AG04450 (cell line): ENCODE results near the gene CHST11. TPM values are rescaled to one million over a fixed set of nuclear protein-coding genes. Genes with fewer than 3 reads are reported as not detected.

Experiments
- CTCF ChIA-PET: fragments of 300-600, 350-600 bp; formaldehyde crosslinking; extraction: SDS; loops from one replicate; lab custom pipeline; 2022; ENCODE audit warnings: antibody characterized with exemption, inconsistent platforms; lab: Charles Lee
- POLR2A ChIA-PET: fragments of 350-600 bp; formaldehyde crosslinking; extraction: SDS; loops from one replicate; lab custom pipeline; 2021; ENCODE audit warnings: antibody characterized with exemption, inconsistent platforms; lab: Yijun Ruan, JAX
- DNase-seq: peaks from one replicate; pipeline ENCODE4 v3.0.0-alpha.2; 2011; ENCODE audit warnings: low read depth, low spot score
- H3K27ac ChIP-seq: one replicate; pipeline ENCODE4 v1.5.1; 2012; ENCODE audit warnings: low read depth, low read length, control low read depth
- H3K27me3 ChIP-seq: one replicate; pipeline ENCODE4 v1.6.0; 2012; ENCODE audit warnings: low read length; ENCODE audit not compliant: control insufficient read depth, insufficient read depth
- H3K4me3 ChIP-seq: 2 replicates; pipeline ENCODE4 v1.5.1; 2011; ENCODE audit warnings: mild to moderate bottlenecking, low read depth, low read length, control low read depth
- H3K9me3 ChIP-seq: 2 replicates; pipeline ENCODE4 v1.5.1; 2012; ENCODE audit warnings: low read length; ENCODE audit not compliant: control insufficient read depth, insufficient read depth
- polyA plus RNA-seq: library from polyadenylated mRNA; depleted of rRNA; stranded (reverse); fragments of >200 nt; gene quantifications from 2 replicates; pipeline ENCODE4 v1.2.3, GENCODE V29; 2011
- TF ChIP-seq, protein P1 (sequence below): IDR thresholded peaks from 2 replicates; pipeline ENCODE4 v1.5.1; 2011; ENCODE audit warnings: low read depth, low read length, control low read depth, inconsistent platforms

The CHST11 gene
- polyA plus RNA-seq, 1 experiment, result 2.7 TPM

- H3K9me3 ChIP-seq, result no peaks in the 10 kb centered on the region; the same call in 1 of the 2 replicates
- H3K27me3 ChIP-seq, result peaks cover 22% of the 10 kb centered on the region
- no peak overlapping the region for H3K4me3 ChIP-seq
- no peak for DNase-seq
- TF ChIP-seq, protein P1, sequence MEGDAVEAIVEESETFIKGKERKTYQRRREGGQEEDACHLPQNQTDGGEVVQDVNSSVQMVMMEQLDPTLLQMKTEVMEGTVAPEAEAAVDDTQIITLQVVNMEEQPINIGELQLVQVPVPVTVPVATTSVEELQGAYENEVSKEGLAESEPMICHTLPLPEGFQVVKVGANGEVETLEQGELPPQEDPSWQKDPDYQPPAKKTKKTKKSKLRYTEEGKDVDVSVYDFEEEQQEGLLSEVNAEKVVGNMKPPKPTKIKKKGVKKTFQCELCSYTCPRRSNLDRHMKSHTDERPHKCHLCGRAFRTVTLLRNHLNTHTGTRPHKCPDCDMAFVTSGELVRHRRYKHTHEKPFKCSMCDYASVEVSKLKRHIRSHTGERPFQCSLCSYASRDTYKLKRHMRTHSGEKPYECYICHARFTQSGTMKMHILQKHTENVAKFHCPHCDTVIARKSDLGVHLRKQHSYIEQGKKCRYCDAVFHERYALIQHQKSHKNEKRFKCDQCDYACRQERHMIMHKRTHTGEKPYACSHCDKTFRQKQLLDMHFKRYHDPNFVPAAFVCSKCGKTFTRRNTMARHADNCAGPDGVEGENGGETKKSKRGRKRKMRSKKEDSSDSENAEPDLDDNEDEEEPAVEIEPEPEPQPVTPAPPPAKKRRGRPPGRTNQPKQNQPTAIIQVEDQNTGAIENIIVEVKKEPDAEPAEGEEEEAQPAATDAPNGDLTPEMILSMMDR, result no peak
- no peak overlapping the region for H3K27ac ChIP-seq
- CTCF ChIA-PET, result no interaction called here
- POLR2A ChIA-PET, result no interaction called here
These were observed 329.1 kb downstream of the CHST11 start for GRCh38 chr12:104785886-104786285.

GRCh38 chr12:104786352-104786751, 329.6 kb downstream of the CHST11 start:
- peaks cover 22% of the 10 kb centered on the region for H3K27me3 ChIP-seq
- no peak overlapping the region for H3K4me3 ChIP-seq
- ChIA-PET POLR2A (no interaction called here), CTCF (no interaction called here)
- TF ChIP-seq, protein P1, result no peak
- H3K27ac ChIP-seq, result no peak overlapping the region
- no peak for DNase-seq
- H3K9me3 ChIP-seq, result no peaks in the 10 kb centered on the region; the same call in 1 of the 2 replicates

GRCh38 chr12:104788840-104789271, 332.1 kb downstream of the CHST11 start:
- Histone ChIP-seq H3K4me3 (no peak overlapping the region), H3K27ac (no peak overlapping the region), H3K27me3 (peaks cover 14% of the 10 kb centered on the region), H3K9me3 (no peaks in the 10 kb centered on the region)
- POLR2A ChIA-PET, result no interaction called here
- no peak for DNase-seq
- CTCF ChIA-PET, result no interaction called here
- TF ChIP-seq, protein P1, result no peak

DNA sequence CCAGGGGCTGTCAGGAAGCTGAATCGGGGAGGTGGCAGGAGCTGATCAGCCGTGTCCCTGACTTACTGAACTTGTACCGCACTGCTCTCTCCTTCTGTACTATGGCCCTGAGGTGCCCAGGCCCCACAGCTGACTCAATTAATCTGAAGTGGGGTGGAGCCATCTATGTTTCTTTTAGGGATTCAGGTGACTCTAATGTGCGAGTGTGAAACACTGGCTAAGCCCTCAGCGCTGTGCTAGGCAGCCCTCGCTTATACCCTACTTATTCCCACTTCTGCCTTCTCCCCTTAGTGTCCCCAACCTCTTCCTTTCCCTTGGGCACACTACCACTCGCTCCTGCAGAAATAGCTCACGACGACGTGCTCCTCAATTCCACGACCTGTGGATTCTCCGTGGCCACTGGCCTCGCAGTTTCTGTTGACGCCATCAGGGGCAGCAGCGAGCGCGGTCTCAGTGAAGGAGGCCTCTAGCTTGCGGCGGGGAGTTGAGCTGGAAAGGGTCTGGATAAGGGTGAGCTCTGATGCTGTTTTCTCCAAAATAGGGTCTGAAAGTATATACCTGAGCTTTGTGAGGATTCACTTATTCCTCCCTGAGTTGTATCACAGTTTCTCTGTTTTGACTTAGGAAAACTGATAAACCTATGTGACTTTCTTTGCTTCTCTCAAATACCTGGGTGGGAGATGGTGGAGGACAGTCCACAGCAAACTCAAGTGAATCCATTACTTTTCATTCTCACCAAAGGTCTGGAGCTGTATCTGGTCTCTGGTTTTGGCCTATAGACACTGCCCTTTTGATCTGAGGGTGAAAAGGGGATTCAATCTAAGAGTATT, 333.8 kb downstream of the CHST11 start:
- DNase-seq, result no peak
- Histone ChIP-seq H3K27ac (no peak overlapping the region), H3K4me3 (no peak overlapping the region), H3K27me3 (peaks cover 11% of the 10 kb centered on the region), H3K9me3 (no peaks in the 10 kb centered on the region)
- ChIA-PET CTCF (interaction anchor here (0.6 to 1.7 kb wide), 24 partner anchors 9 to 409 kb away, joined by 3 to 16 read pairs (median 4); no protein-coding TSS in a partner anchor), POLR2A (no interaction called here)
- TF ChIP-seq, protein P1, result peak; percentile 76

- peak; percentile 39 for DNase-seq
- H3K4me3 ChIP-seq, result no peak overlapping the region
- TF ChIP-seq, protein P1, result no peak
- H3K9me3 ChIP-seq, result no peaks in the 10 kb centered on the region
- H3K27me3 ChIP-seq, result peaks cover 3% of the 10 kb centered on the region
- POLR2A ChIA-PET, result no interaction called here
- CTCF ChIA-PET, result no interaction called here
- H3K27ac ChIP-seq, result no peak overlapping the region
These were observed 335.8 kb downstream of the CHST11 start for GRCh38 chr12:104792570-104792969.
